ENCODE results near the gene NFATC1. TPM values are rescaled to one million over a fixed set of nuclear protein-coding genes. Genes with fewer than 3 reads are reported as not detected.

The NFATC1 gene
- total and polyA plus RNA-seq, 3 experiments from 2014 or later, result 36.7 to 46.7 (median 45.9) TPM

DNA sequence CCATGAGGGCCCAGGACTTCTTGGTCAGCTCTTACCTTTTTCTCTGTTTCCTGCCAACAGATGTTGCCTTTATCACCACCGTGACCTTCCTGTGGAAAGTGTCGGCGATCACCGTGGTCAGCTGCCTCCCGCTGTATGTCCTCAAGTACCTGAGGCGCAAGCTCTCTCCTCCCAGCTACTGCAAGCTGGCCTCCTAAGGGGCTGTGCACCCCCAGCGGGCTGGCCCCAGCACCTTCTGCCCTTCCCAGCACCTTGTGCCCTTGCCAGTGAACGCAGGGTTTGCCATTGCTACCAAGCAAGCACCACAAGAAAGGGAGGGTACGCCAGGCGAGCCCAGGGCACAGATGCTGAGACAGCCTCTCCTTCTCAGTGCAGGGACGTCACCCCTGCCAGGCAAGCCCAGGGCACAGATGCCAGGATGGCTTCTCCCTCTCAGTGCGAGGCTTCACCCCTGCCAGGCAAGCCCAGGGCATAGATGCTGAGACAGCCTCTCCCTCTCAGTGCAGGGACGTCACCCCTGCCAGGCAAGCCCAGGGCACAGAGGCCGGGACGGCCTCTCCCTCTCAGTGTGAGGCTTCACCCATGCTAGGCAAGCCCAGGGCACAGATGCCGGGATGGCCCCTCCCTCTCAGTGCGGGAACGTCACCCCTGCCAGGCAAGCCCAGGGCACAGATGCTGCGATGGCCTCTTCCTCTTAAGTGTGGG, 18.4 kb upstream of the NFATC1 start:
- Histone ChIP-seq H3K27ac (ENCODE audit: low read depth, low read length) (no peak overlapping the region), H3K4me1 (ENCODE audit: insufficient read depth, low read length) (peaks cover 6% of the 10 kb centered on the region), H3K4me3 (ENCODE audit: low read length) (no peak overlapping the region), H3K27me3 (ENCODE audit: insufficient read depth, low read length, poor library complexity, severe bottlenecking) (no peaks in the 10 kb centered on the region), H3K9me3 (ENCODE audit: low read length) (no peaks in the 10 kb centered on the region), H3K36me3 (ENCODE audit: insufficient read depth, low read length) (no peaks in the 10 kb centered on the region)
- Mint-ChIP-seq H3K27ac (peak overlapping the region in 1 of 8 donors; percentile 21), H3K27me3 (peaks cover 0 to 2% of the 10 kb centered on the region in 2 donors), H3K9me3 (no peaks in the 10 kb centered on the region), H3K36me3 (peaks cover 0 to 49% (median 4%) of the 10 kb centered on the region in 3 donors), H3K4me3 (no peak overlapping the region), H3K4me1 (peaks cover 9 to 10% (median 9%) of the 10 kb centered on the region in 3 donors)
- CTCF ChIA-PET, result interaction anchor here (1.0 to 8.6 kb wide), 6 partner anchors 16 to 266 kb away, joined by 3 to 105 read pairs (median 26); no protein-coding TSS in a partner anchor
- POLR2A ChIA-PET, result no interaction called here
- DNase-seq, result no peak

DNA sequence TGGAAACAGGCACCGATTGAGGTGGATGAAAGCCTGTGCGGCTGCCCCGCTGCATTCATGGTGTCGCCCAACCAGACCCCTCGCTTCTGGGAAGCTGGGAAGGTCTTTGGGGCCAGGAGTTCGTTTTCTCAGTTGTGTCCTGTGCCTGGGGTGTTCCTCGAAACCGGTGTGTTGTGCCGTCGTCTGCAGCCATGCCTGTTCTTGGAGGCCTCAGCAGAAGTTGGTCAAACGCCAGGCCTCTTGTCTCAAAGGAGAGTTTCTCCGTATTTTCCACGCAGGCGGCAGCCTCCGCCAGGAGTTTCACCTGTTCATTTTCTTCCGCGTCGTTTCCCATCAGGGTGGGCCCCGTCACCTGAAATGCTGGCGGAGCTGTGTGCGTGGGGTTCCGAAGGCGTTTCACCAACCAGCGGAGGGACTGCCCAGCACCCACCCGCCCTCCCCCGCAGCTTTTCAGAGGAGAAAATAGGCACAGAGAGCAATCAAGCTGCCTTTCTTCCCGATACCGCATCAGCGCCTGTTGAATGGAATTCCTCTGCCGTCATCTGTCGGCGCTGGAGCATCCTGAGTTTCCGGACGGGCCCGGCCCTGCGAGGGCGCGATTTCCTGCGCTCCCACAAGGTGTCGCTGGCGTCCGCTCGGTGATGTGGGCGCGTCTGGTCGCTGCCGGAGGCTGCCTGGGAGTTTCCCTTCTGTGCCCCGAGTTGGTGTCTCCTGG, 17.0 kb upstream of the NFATC1 start:
- no peak overlapping the region for H3K4me3 ChIP-seq (ENCODE audit: low read length)
- POLR2A ChIA-PET, result no interaction called here
- CTCF ChIA-PET, result interaction anchor here (0.9 to 8.6 kb wide), 15 partner anchors 10 to 300 kb away, joined by 3 to 105 read pairs (median 7); no protein-coding TSS in a partner anchor
- Mint-ChIP-seq H3K27ac (peak overlapping the region in 7 of 8 donors; percentile 20 to 76 (median 68)), H3K36me3 (peaks cover 0 to 43% (median 4%) of the 10 kb centered on the region in 3 donors), H3K9me3 (no peaks in the 10 kb centered on the region), H3K4me1 (peaks cover 9 to 10% (median 9%) of the 10 kb centered on the region in 3 donors), H3K4me3 (peak overlapping the region in 1 of 7 donors; percentile 15), H3K27me3 (peaks cover 0 to 2% of the 10 kb centered on the region in 2 donors)
- H3K36me3 ChIP-seq (ENCODE audit: insufficient read depth, low read length), result no peaks in the 10 kb centered on the region
- H3K9me3 ChIP-seq (ENCODE audit: low read length), result no peaks in the 10 kb centered on the region
- DNase-seq, result peak; percentile 74 to 82 (median 76)
- H3K27me3 ChIP-seq (ENCODE audit: insufficient read depth, low read length, poor library complexity, severe bottlenecking), result no peaks in the 10 kb centered on the region
- H3K4me1 ChIP-seq (ENCODE audit: insufficient read depth, low read length), result peaks cover 6% of the 10 kb centered on the region
- H3K27ac ChIP-seq (ENCODE audit: low read depth, low read length), result no peak overlapping the region

GRCh38 chr18:79379251-79379905, 16.4 kb upstream of the NFATC1 start:
- ChIA-PET CTCF (interaction anchor here (0.9 to 8.6 kb wide), 18 partner anchors 8 to 275 kb away, joined by 3 to 105 read pairs (median 4); no protein-coding TSS in a partner anchor), POLR2A (no interaction called here)
- H3K27ac Mint-ChIP-seq, result peak overlapping the region in 6 of 8 donors; percentile 20 to 76 (median 46)
- H3K27me3 Mint-ChIP-seq, result peaks cover 0 to 2% of the 10 kb centered on the region in 2 donors
- H3K4me3 Mint-ChIP-seq, result peak overlapping the region in 1 of 7 donors; percentile 15
- no peaks in the 10 kb centered on the region for H3K9me3 Mint-ChIP-seq
- H3K9me3 ChIP-seq (ENCODE audit: low read length), result no peaks in the 10 kb centered on the region
- H3K4me1 Mint-ChIP-seq, result peaks cover 9 to 10% (median 9%) of the 10 kb centered on the region in 3 donors
- H3K27ac ChIP-seq (ENCODE audit: low read depth, low read length), result no peak overlapping the region
- H3K4me1 ChIP-seq (ENCODE audit: insufficient read depth, low read length), result peaks cover 6% of the 10 kb centered on the region
- H3K27me3 ChIP-seq (ENCODE audit: insufficient read depth, low read length, poor library complexity, severe bottlenecking), result no peaks in the 10 kb centered on the region
- no peaks in the 10 kb centered on the region for H3K36me3 ChIP-seq (ENCODE audit: insufficient read depth, low read length)
- no peak overlapping the region for H3K4me3 ChIP-seq (ENCODE audit: low read length)
- DNase-seq, result no peak
- H3K36me3 Mint-ChIP-seq, result peaks cover 0 to 39% (median 4%) of the 10 kb centered on the region in 3 donors

DNA sequence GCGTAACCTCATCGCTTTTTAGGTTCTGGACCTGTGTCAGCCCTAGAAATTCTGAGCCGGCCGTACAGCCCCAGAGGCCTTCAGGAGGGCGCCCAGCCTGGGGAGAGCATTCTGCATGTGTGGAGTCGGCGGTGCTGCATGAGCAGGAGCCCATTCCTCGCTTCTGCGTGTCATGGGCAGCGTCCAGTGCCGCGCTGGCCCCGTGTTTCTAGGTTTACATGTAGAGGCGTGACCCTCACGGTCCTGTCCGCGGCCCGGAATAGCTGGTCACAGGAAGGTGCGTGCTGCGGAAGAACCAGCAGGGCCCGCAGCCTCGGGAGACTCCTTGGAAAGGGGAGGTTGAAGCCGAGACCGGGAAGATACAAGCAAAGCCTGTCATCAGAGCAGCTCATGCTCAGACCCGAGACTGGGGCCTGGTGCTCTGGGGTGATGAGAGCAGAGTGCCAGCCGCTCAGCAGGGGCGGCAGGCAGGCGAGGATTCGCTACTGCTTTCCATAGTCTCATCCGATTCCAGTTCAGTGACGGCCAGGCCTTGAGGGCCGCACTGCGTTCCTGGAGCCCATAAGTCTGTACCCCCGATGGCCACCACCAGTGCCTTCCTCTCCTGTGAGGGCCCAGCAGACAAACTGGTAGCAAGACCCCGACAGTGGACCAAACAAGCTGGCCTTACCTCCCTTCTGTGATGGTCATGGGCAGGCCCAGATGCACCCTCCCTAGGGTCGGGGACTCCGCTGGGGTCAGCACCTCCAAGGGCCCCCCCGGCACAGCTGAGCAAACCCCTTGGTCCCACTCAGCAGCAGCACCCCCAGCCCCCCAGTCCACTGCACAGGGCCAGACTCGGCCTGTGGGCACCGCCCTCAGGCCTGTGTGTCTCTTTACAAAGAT, 15.6 kb upstream of the NFATC1 start:
- Histone ChIP-seq H3K4me1 (ENCODE audit: insufficient read depth, low read length) (peaks cover 6% of the 10 kb centered on the region), H3K27ac (ENCODE audit: low read depth, low read length) (no peak overlapping the region), H3K9me3 (ENCODE audit: low read length) (no peaks in the 10 kb centered on the region), H3K4me3 (ENCODE audit: low read length) (no peak overlapping the region), H3K36me3 (ENCODE audit: insufficient read depth, low read length) (no peaks in the 10 kb centered on the region), H3K27me3 (ENCODE audit: insufficient read depth, low read length, poor library complexity, severe bottlenecking) (no peaks in the 10 kb centered on the region)
- POLR2A ChIA-PET, result no interaction called here
- H3K4me3 Mint-ChIP-seq, result no peak overlapping the region
- H3K27me3 Mint-ChIP-seq, result peaks cover 0 to 2% of the 10 kb centered on the region in 2 donors
- H3K27ac Mint-ChIP-seq, result peak overlapping the region in 1 of 8 donors; percentile 42
- no peaks in the 10 kb centered on the region for H3K9me3 Mint-ChIP-seq
- CTCF ChIA-PET, result interaction anchor here (0.9 to 8.6 kb wide), 20 partner anchors 9 to 286 kb away, joined by 3 to 105 read pairs (median 4); no protein-coding TSS in a partner anchor
- no peak for DNase-seq
- H3K36me3 Mint-ChIP-seq, result peaks cover 0 to 32% (median 4%) of the 10 kb centered on the region in 3 donors
- H3K4me1 Mint-ChIP-seq, result peaks cover 9 to 10% (median 9%) of the 10 kb centered on the region in 3 donors

- Mint-ChIP-seq H3K36me3 (peaks cover 0 to 23% (median 2%) of the 10 kb centered on the region in 3 donors), H3K9me3 (no peaks in the 10 kb centered on the region), H3K27me3 (peaks cover 0 to 2% of the 10 kb centered on the region in 2 donors), H3K27ac (peak overlapping the region in 1 of 8 donors; percentile 66), H3K4me3 (no peak overlapping the region), H3K4me1 (peaks cover 9 to 10% (median 9%) of the 10 kb centered on the region in 3 donors)
- H3K4me3 ChIP-seq (ENCODE audit: low read length), result no peak overlapping the region
- H3K36me3 ChIP-seq (ENCODE audit: insufficient read depth, low read length), result no peaks in the 10 kb centered on the region
- DNase-seq, result peak; percentile 51 to 71 (median 55)
- CTCF ChIA-PET, result interaction anchor here (0.7 to 8.6 kb wide), 18 partner anchors 10 to 285 kb away, joined by 3 to 105 read pairs (median 4); no protein-coding TSS in a partner anchor
- H3K27ac ChIP-seq (ENCODE audit: low read depth, low read length), result no peak overlapping the region
- peaks cover 6% of the 10 kb centered on the region for H3K4me1 ChIP-seq (ENCODE audit: insufficient read depth, low read length)
- no peaks in the 10 kb centered on the region for H3K27me3 ChIP-seq (ENCODE audit: insufficient read depth, low read length, poor library complexity, severe bottlenecking)
- no peaks in the 10 kb centered on the region for H3K9me3 ChIP-seq (ENCODE audit: low read length)
- POLR2A ChIA-PET, result no interaction called here
These were observed 14.6 kb upstream of the NFATC1 start for GRCh38 chr18:79380816-79381806.

GRCh38 chr18:79381811-79382311, 13.9 kb upstream of the NFATC1 start:
- Histone ChIP-seq H3K36me3 (ENCODE audit: insufficient read depth, low read length) (no peaks in the 10 kb centered on the region), H3K4me1 (ENCODE audit: insufficient read depth, low read length) (peaks cover 6% of the 10 kb centered on the region), H3K27me3 (ENCODE audit: insufficient read depth, low read length, poor library complexity, severe bottlenecking) (no peaks in the 10 kb centered on the region), H3K4me3 (ENCODE audit: low read length) (no peak overlapping the region), H3K27ac (ENCODE audit: low read depth, low read length) (no peak overlapping the region), H3K9me3 (ENCODE audit: low read length) (no peaks in the 10 kb centered on the region)
- Mint-ChIP-seq H3K9me3 (no peaks in the 10 kb centered on the region), H3K27ac (peak overlapping the region in 1 of 8 donors; percentile 66), H3K36me3 (peaks cover 0 to 20% (median 2%) of the 10 kb centered on the region in 3 donors), H3K4me1 (peaks cover 9 to 10% (median 9%) of the 10 kb centered on the region in 3 donors), H3K4me3 (no peak overlapping the region), H3K27me3 (peaks cover 0 to 2% of the 10 kb centered on the region in 2 donors)
- no peak for DNase-seq
- POLR2A ChIA-PET, result no interaction called here
- CTCF ChIA-PET, result interaction anchor here (0.9 to 8.6 kb wide), 11 partner anchors 10 to 284 kb away, joined by 3 to 105 read pairs (median 6); no protein-coding TSS in a partner anchor

All from CD8-positive, alpha-beta memory T cell (primary cell).